ENCODE measurements around the gene NOXO1.

GRCh38 chr16:2030036-2030435 is 48.8 kb upstream of the NOXO1 start:
- TF ChIP-seq CTCF (IDR thresholded peaks at IDR 0.05; ENCODE audit: borderline replicate concordance, extremely low read depth, low read length, poor library complexity, severe bottlenecking) = no peak
- TF ChIP-seq EZH2 (IDR thresholded peaks at IDR 0.05; ENCODE audit: borderline replicate concordance, low read depth, low read length, severe bottlenecking) = no peak

Measured in DND-41 (cell line).